GM12892 (cell line): ENCODE data around the gene MUC13.

Experiments used
- DNase-seq: peaks from one replicate; pipeline ENCODE4 v3.0.0; 2011; ENCODE audit not compliant: insufficient read length
- FAIRE-seq: peaks from 2 replicates; lab custom pipeline; 2011; peaks lifted over from hg19 to GRCh38; lab: Jason Lieb, UNC
- POLR2A ChIP-seq: IDR thresholded peaks from 2 replicates; pipeline ENCODE4 v1.6.1; 2011; ENCODE audit warnings: low read depth, low read length, control low read depth
- POLR2AphosphoS5 ChIP-seq: IDR thresholded peaks from 2 replicates; pipeline ENCODE4 v1.6.1; 2011; ENCODE audit warnings: low read depth, low read length, control low read depth
- TAF1 ChIP-seq: IDR thresholded peaks from 2 replicates; pipeline ENCODE4 v1.6.1; 2011; ENCODE audit warnings: low read depth, mild to moderate bottlenecking, control low read depth, low read length, borderline replicate concordance

Gene MUC13

DNA sequence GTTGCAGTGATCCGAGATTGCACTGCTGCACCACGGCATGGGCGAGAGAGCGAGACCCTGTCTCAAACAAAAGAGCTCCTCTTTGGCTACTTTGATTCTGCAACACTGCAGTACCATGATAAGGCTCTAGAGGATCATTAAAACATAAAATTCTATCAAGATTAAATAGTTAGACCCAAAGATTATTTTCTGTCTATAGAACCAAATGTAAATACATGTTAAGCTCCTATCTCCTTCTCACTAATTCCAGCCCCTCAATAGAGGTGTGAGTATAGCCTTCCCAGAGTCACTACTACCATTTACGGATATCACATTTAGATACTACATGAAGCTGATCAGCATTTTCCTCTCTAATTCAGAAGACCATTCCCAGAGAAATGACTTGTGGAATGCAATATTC lies 4.3 kb upstream of the MUC13 start:
- no peak for FAIRE-seq
- DNase-seq = no peak
- no peak for TF ChIP-seq TAF1
- TF ChIP-seq POLR2AphosphoS5 = no peak

- no peak for TF ChIP-seq POLR2AphosphoS5
- TF ChIP-seq POLR2A = no peak
- no peak for TF ChIP-seq TAF1
- no peak for DNase-seq
- FAIRE-seq = no peak
Measured at GRCh38 chr3:124937049-124937448, 2.5 kb upstream of the MUC13 start.

- FAIRE-seq (no peak), DNase-seq (no peak)
- no peak for TF ChIP-seq POLR2AphosphoS5
- no peak for TF ChIP-seq POLR2A
- no peak for TF ChIP-seq TAF1
Measured at GRCh38 chr3:124935794-124936542, 1.4 kb upstream of the MUC13 start.

DNA sequence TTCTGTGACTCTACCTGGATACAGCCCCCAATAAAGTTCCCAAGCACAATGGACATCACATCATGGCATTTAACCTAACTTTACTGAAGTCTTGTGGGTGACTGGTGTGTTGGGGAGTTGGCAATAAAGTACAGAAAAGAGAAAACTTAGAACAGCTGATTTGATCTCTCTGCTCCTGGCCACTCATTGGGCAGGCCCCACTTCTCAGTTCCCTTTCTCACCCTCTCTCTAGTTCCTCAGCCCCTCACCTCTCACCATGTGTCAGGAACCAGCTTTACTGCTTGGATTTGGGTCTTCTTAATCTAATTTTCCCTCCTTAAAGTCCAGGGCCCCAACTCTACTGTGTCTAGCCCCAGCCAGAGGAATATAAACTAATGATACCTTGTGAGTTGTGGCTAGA lies 713 bp upstream of the MUC13 start:
- TF ChIP-seq POLR2AphosphoS5 (no peak), TAF1 (no peak), POLR2A (no peak)
- FAIRE-seq = no peak
- peak; percentile 19 for DNase-seq

- TF ChIP-seq POLR2AphosphoS5 = no peak
- no peak for TF ChIP-seq POLR2A
- no peak for TF ChIP-seq TAF1
- no peak for DNase-seq
- peak; percentile 88 for FAIRE-seq
Measured at GRCh38 chr3:124928333-124929202, 6.0 kb downstream of the MUC13 start.

- FAIRE-seq (peak; percentile 78), DNase-seq (no peak)
- TF ChIP-seq TAF1 (no peak), POLR2A (no peak), POLR2AphosphoS5 (no peak)
Measured at GRCh38 chr3:124927574-124928045, 6.9 kb downstream of the MUC13 start.

- TF ChIP-seq POLR2A (no peak), TAF1 (no peak), POLR2AphosphoS5 (no peak)
- DNase-seq (no peak), FAIRE-seq (peak; percentile 5)
Measured at GRCh38 chr3:124926426-124927101, 8.0 kb downstream of the MUC13 start.

DNA sequence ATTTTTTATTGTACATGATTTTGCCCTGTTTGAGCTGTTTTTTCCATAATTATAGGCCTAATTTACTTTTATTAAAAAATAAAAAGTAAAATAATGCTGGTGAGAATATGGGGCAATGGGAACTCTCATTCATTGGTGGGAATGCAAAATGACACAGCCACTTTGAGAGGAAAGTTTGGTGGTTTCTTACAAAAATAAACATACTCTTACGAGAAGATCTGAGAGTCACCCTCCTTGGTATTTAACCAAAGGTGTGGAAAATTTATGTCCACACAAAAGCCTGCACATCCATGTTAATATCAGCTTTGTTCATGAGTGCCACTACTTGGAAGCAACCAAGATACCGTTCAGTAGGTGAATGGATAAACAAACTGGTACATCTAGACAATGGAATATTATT lies 9.8 kb downstream of the MUC13 start:
- FAIRE-seq (no peak), DNase-seq (no peak)
- TF ChIP-seq POLR2AphosphoS5 = no peak
- TF ChIP-seq POLR2A = no peak
- no peak for TF ChIP-seq TAF1

DNA sequence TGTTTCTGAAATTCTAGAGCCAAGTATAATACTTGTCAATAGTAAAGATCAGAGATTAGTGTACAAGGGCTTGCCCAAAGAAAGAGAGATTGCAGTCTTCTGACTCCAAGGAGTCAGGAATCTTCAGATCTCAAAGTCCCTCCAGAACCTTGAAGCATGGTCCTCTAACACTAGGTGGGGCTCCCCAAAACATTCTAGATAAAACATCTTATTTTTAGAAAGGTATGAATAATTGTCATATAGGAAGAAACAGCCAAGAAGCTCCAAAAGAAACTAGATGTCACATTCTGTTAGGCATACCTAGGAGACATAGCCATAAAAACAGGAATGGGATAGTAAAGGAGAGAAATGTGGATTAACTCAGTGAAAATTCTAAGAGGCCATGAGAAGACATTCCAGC lies 10.7 kb downstream of the MUC13 start:
- TF ChIP-seq POLR2A = no peak
- FAIRE-seq (no peak), DNase-seq (no peak)

DNA sequence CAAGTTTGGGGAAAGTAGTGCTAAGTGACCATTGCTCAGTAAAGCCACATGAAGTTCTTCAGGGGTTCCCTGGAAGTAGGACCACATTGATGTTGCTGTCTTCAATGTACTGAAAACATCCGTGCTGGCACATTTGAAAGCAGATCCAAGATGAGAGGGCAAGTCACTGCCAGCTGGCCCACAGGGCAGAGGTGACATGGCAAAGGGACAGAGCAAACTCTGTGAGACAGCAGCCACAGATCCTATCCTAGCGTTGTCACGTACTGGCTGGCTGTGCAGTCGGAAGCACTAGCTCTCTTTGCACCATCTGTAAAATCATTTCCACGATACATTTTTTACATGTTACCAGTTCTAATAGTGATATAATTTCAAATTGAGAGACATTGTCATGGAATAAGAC lies 13.8 kb downstream of the MUC13 start:
- TF ChIP-seq POLR2A (no peak), TAF1 (no peak), POLR2AphosphoS5 (no peak)
- DNase-seq (no peak), FAIRE-seq (no peak)

DNA sequence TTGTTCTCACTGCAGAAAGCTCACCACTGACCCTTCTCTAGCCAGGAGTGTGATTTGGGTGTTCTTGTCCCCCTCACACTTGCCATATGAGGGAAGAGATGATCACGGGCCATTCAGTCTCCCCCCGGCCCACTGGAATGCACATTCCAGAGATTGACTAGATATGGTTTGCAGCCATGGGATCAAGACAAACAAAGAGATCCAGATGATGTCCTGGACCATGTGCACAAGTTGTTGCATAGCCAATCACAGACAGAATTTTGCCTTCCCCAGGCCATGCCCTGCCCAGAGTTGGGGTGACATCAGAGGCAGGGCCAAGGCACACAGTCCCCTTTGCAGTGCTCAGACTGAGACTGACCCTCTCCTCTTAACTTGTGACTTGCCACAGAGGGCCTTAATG lies 14.8 kb downstream of the MUC13 start:
- DNase-seq (no peak), FAIRE-seq (no peak)
- TF ChIP-seq TAF1 (no peak), POLR2AphosphoS5 (no peak), POLR2A (no peak)
